Measurements from ENCODE around the gene HPCAL1. TPM values are rescaled to one million over a fixed set of nuclear protein-coding genes. Genes with fewer than 3 reads are reported as not detected.
"Not testable (repeated sequence)": the region's sequence is repeated elsewhere in the genome, so short reads cannot be mapped to it uniquely, and the experiment has no call there.

The HPCAL1 gene
- total RNA-seq, 4 donors from 2014 or later, result 26.4 to 45.7 (median 36.9) TPM

GRCh38 chr2:10439971-10440370, 137.3 kb downstream of the HPCAL1 start:
- WGBS, 2 donors, result 93 to 96% methylated on average over 8 of the region's 8 CpGs
- no peak for TF ChIP-seq POLR2A (IDR thresholded peaks at IDR 0.05)
- no peak for TF ChIP-seq CTCF (IDR thresholded peaks at IDR 0.05)
- DNase-seq (ENCODE audit: low spot score in 2 of 2), result no peak
- intact Hi-C loops (cut with DNase I; ENCODE audit: low total_unique reads), result loop anchor here (5.0 to 10.0 kb wide), 2 partner anchors 225 to 368 kb away; no protein-coding TSS in a partner anchor
- no peak overlapping the region for H3K4me3 ChIP-seq (ENCODE audit: low read depth, poor library complexity, severe bottlenecking)

GRCh38 chr2:10440736-10441135, 138.0 kb downstream of the HPCAL1 start:
- intact Hi-C loops (cut with DNase I; ENCODE audit: low total_unique reads), result no loop called here
- no peak for DNase-seq (ENCODE audit: low spot score in 2 of 2)
- TF ChIP-seq POLR2A (IDR thresholded peaks at IDR 0.05), result no peak
- no peak for TF ChIP-seq CTCF (IDR thresholded peaks at IDR 0.05)
- no peak overlapping the region for H3K4me3 ChIP-seq (ENCODE audit: low read depth, poor library complexity, severe bottlenecking)
- 87 to 97% methylated on average over 6 of the region's 6 CpGs for WGBS, 2 donors

GRCh38 chr2:10441948-10442347, 139.2 kb downstream of the HPCAL1 start:
- H3K4me3 ChIP-seq (ENCODE audit: low read depth, poor library complexity, severe bottlenecking), result no peak overlapping the region
- DNase-seq (ENCODE audit: low spot score in 2 of 2), result no peak
- 89 to 91% methylated on average over 8 of the region's 8 CpGs for WGBS, 2 donors
- TF ChIP-seq CTCF (IDR thresholded peaks at IDR 0.05) (no peak), POLR2A (IDR thresholded peaks at IDR 0.05) (no peak)
- intact Hi-C loops (cut with DNase I; ENCODE audit: low total_unique reads), result no loop called here

- 89 to 90% methylated on average over 2 of the region's 2 CpGs for WGBS, 2 donors
- DNase-seq (ENCODE audit: low spot score in 2 of 2); intact Hi-C loops (cut with DNase I; ENCODE audit: low total_unique reads); H3K4me3 ChIP-seq (ENCODE audit: low read depth, poor library complexity, severe bottlenecking): not testable (repeated sequence)
Measured at GRCh38 chr2:10442469-10443126, 139.9 kb downstream of the HPCAL1 start.

- TF ChIP-seq CTCF (IDR thresholded peaks at IDR 0.05) (no peak), POLR2A (IDR thresholded peaks at IDR 0.05) (no peak)
- intact Hi-C loops (cut with DNase I; ENCODE audit: low total_unique reads), result no loop called here
- WGBS, 2 donors, result 91% methylated on average over 5 of the region's 5 CpGs
- H3K4me3 ChIP-seq (ENCODE audit: low read depth, poor library complexity, severe bottlenecking), result no peak overlapping the region
- DNase-seq (ENCODE audit: low spot score in 2 of 2), result no peak
Measured at GRCh38 chr2:10444463-10444862, 141.8 kb downstream of the HPCAL1 start.

- TF ChIP-seq CTCF (IDR thresholded peaks at IDR 0.05) (no peak), POLR2A (IDR thresholded peaks at IDR 0.05) (no peak)
- intact Hi-C loops (cut with DNase I; ENCODE audit: low total_unique reads), result no loop called here
- WGBS, 2 donors, result 89 to 90% methylated on average over 6 of the region's 6 CpGs
- H3K4me3 ChIP-seq (ENCODE audit: low read depth, poor library complexity, severe bottlenecking), result no peak overlapping the region
- no peak for DNase-seq (ENCODE audit: low spot score in 2 of 2)
Measured at GRCh38 chr2:10446631-10447030, 143.9 kb downstream of the HPCAL1 start.

Measured in lower leg skin (tissue), 4 donors.